GM12874 (cell line): ENCODE data around the gene LRRC26.

Experiments
- TF ChIP-seq, protein P1 (sequence below): IDR thresholded peaks from 2 replicates; pipeline ENCODE4 v1.5.1; 2011; ENCODE audit warnings: low read depth, mild to moderate bottlenecking, control low read depth, low read length, moderate library complexity; ENCODE audit not compliant: insufficient read depth

Gene LRRC26

DNA sequence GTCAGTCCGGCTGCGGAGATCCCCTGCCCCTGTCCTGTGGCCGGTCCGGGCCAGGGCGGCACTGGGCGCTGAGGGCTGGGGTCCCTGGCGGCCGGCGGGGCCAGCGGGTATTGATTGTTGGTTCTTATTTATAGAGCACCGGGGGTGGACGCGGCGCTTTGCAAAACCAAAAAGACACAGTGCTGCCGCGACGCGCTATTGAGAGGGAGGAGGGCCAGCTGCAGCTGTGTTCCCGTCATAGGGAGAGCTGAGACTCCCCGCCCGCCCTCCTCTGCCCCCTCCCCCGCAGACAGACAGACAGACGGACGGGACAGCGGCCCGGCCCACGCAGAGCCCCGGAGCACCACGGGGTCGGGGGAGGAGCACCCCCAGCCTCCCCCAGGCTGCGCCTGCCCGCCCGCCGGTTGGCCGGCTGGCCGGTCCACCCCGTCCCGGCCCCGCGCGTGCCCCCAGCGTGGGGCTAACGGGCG is 2.5 kb downstream of the LRRC26 start:
- TF ChIP-seq, protein P1, sequence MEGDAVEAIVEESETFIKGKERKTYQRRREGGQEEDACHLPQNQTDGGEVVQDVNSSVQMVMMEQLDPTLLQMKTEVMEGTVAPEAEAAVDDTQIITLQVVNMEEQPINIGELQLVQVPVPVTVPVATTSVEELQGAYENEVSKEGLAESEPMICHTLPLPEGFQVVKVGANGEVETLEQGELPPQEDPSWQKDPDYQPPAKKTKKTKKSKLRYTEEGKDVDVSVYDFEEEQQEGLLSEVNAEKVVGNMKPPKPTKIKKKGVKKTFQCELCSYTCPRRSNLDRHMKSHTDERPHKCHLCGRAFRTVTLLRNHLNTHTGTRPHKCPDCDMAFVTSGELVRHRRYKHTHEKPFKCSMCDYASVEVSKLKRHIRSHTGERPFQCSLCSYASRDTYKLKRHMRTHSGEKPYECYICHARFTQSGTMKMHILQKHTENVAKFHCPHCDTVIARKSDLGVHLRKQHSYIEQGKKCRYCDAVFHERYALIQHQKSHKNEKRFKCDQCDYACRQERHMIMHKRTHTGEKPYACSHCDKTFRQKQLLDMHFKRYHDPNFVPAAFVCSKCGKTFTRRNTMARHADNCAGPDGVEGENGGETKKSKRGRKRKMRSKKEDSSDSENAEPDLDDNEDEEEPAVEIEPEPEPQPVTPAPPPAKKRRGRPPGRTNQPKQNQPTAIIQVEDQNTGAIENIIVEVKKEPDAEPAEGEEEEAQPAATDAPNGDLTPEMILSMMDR: no peak

DNA sequence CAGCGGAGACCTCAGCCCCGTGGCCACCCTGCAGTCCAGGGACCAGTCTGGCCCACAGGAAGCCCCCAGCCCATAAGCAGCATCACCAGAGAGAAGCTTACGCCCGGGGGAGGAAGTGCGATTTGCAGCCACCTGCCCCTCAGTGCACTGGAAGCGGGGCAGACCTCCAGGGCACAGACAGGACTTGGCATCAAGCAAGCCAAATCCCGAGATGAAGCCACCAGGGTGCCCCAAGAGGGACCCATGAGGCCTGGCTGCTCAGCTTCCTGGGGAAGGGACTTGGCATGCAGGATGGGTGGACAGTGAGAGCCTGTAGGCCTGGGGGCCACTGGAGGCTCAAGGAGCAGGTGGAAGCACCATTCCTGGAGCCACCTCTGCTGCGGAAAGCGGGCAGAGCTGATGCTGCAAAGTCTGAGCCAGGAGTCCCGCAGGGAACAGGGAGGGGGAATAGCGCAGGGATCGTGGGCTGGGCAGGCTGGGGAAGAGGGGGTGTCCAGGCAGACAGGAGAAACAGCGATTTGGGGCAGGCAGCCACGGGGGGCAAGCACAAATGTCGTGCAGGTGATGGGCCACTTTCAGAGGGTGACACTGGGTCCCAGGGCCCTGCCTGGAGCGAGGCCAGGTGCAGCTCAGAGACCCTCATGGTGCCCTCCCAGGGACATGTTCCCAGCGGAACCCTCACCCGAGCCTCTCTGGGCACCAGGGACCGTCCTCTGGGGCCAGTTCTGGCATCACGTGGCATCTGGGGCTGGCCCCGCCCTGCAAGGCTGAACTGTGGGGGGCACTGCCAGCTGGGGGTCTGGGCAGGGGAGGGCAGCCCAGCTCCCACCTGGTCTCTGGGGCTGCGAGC is 3.2 kb downstream of the LRRC26 start:
- TF ChIP-seq, protein P1: no peak

DNA sequence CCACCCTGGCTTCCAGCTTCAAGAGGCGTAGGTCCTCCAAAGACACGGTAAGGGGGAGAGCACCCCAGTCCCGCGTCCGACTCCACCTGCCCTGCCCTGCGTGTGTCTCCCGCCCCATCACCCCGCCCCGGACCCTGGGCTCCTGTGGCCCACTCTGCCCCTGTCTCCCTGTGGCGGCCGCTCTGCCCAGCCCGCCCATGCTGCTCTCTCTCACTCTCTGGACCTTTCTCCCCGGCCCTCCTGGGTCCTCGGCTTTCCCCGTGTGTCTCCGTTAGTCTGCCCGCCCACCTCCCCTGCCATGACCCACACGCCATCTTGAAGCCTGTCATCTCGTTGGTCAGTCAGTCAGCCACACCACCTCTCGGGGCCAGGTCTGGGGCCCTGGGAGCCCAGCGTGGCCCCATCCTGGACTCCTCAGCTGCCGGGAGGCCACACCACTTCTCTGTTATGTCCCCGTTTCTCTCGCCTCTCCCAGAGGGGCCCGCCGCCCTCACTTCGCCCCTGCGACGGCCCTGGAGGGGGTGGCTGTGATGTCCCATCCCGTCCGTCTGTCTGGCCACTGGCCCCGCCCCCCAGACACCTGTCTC is 4.5 kb downstream of the LRRC26 start:
- TF ChIP-seq, protein P1: no peak

DNA sequence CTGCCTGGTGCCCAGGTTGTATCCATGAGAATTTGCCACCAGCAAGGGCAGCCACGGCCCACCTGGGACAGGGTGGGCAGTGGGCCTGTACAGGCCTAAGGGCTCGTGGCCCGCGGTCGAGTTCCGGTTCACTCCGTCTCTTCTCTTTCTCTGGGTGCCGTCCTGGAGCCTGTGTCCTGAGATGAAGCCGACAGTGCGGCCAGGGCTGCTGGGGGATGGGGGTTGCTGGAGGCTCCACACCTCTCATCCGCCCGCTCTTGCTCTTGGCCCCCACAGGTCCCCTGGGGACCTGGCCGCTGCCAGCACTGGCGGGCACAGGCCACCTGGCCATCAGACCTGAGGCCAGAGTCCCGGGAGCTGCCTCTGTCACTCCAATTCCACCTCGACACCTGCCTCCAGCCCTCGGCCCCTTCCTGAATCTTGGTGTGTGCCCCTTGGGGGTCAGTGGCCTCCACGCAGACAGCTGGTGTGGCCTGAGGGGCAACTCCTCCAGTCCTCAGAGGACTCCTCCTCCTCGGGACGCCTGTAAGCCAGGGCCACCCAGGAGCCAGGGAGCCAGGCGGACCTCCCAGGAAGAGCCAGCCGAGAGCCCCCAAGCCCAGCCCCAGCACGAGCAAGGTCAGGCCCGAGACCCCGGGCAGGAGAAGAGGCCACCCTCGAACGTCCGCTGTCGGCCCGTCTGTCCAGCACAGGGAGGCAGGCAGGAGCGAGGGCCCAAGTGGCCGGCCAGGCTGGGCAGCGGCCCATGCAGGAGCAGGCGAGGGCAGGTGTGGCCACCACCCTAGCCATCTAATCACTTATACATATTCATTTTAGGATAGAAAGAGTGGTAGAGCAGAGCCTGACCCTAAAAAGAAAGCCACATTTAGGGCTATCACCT is 5.2 kb downstream of the LRRC26 start:
- TF ChIP-seq, protein P1: no peak

DNA sequence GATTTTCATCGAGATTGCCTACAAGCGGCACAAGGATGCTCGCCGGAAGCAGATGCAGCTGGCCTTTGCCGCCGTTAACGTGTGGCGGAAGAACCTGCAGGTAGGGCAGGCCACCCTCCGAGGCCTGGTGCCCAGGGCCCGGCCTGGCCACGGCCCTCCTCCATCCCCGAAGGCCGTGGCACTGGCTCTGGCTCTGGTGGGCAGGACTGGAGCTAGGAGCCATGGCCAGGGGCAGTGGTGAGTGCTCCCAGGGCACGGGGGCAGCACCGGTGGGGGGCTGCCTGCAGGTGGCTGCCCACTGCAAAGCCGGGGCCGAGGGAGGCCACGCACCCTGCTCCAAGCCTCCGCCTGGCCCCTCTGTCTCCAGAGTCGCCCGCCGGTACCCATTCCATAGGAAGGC is 6.0 kb downstream of the LRRC26 start:
- TF ChIP-seq, protein P1: no peak

DNA sequence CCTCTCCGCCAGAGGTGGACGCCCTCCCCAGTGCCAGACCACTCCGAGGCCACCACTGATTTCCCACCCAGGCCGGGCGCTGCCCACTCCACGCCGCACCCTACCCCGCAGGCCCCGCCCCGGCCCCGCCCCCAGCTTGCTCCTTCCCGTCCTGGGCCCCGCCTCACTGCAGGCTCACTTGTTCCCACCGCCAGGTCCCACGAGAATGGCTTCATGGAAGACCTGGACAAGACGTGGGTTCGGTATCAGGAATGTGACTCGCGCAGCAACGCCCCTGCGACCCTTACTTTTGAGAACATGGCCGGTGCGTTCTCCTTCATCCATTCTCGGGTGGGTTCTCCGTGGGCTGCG is 6.5 kb downstream of the LRRC26 start:
- TF ChIP-seq, protein P1: no peak

DNA sequence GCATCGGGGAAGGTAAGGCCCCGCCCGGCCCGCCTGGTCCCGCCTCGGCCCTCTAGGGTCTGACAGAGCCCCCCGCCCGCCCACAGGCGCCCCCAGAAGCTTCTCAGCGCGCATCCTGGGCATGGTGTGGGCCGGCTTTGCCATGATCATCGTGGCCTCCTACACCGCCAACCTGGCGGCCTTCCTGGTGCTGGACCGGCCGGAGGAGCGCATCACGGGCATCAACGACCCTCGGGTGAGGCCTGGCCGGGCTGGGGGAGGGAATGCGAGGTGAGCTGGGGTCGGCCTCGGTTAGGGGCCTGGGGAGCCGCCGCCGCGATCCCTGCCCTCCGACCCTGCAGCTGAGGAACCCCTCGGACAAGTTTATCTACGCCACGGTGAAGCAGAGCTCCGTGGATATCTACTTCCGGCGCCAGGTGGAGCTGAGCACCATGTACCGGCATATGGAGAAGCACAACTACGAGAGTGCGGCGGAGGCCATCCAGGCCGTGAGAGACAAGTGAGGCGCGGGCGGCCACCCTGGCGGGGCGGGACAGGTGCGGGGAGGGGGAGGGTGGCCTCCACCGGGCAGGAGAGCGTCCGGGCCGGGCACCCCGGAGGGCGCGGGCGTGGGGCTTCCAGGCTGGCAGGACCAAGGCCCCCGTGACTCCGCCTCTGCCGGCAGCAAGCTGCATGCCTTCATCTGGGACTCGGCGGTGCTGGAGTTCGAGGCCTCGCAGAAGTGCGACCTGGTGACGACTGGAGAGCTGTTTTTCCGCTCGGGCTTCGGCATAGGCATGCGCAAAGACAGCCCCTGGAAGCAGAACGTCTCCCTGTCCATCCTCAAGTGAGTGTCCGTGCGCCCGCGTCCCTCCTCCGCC is 7.1 kb downstream of the LRRC26 start:
- TF ChIP-seq, protein P1: no peak
